ENCODE data around the gene TGFB1.

- TF ChIP-seq USF2 (IDR thresholded peaks at IDR 0.05; ENCODE audit: borderline replicate concordance, low read depth, low read length) = no peak
- no peak for TF ChIP-seq USF1 (IDR thresholded peaks at IDR 0.05; ENCODE audit: borderline replicate concordance, low read depth)
Measured at GRCh38 chr19:41399525-41399924, 45.8 kb upstream of the TGFB1 start.

Data from SK-N-SH (cell line).